Measurements from ENCODE around the gene DENND1A. TPM values are rescaled to one million over a fixed set of nuclear protein-coding genes. Genes with fewer than 3 reads are reported as not detected.

DENND1A gene
- total RNA-seq, 4 donors from 2014 or later, result 20.9 to 33.6 (median 23.7) TPM

- Histone ChIP-seq H3K4me1 (no peaks in the 10 kb centered on the region), H3K9me3 (no peaks in the 10 kb centered on the region), H3K4me3 (no peak overlapping the region), H3K36me3 (peaks cover 0 to 82% of the 10 kb centered on the region in 2 donors), H3K27ac (no peak overlapping the region), H3K27me3 (no peaks in the 10 kb centered on the region)
- WGBS, 2 donors (ENCODE audit: low coverage in 1 of 2), result 71 to 81% methylated on average over 1 to 6 of the region's 8 CpGs
- ATAC-seq, result no peak
- TF ChIP-seq, protein P1, sequence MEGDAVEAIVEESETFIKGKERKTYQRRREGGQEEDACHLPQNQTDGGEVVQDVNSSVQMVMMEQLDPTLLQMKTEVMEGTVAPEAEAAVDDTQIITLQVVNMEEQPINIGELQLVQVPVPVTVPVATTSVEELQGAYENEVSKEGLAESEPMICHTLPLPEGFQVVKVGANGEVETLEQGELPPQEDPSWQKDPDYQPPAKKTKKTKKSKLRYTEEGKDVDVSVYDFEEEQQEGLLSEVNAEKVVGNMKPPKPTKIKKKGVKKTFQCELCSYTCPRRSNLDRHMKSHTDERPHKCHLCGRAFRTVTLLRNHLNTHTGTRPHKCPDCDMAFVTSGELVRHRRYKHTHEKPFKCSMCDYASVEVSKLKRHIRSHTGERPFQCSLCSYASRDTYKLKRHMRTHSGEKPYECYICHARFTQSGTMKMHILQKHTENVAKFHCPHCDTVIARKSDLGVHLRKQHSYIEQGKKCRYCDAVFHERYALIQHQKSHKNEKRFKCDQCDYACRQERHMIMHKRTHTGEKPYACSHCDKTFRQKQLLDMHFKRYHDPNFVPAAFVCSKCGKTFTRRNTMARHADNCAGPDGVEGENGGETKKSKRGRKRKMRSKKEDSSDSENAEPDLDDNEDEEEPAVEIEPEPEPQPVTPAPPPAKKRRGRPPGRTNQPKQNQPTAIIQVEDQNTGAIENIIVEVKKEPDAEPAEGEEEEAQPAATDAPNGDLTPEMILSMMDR (IDR thresholded peaks at IDR 0.05), result no peak
- TF ChIP-seq POLR2AphosphoS5 (IDR thresholded peaks at IDR 0.05), result no peak
- TF ChIP-seq EP300 (IDR thresholded peaks at IDR 0.05), result no peak
- no peak for TF ChIP-seq POLR2A (IDR thresholded peaks at IDR 0.05)
These were observed 508.0 kb downstream of the DENND1A start for GRCh38 chr9:123421801-123422455.

- Histone ChIP-seq H3K27me3 (no peaks in the 10 kb centered on the region), H3K36me3 (peaks cover 0 to 82% of the 10 kb centered on the region in 2 donors), H3K27ac (no peak overlapping the region), H3K4me3 (no peak overlapping the region), H3K9me3 (no peaks in the 10 kb centered on the region), H3K4me1 (no peaks in the 10 kb centered on the region)
- ATAC-seq, result no peak
- no peak for TF ChIP-seq POLR2A (IDR thresholded peaks at IDR 0.05)
- TF ChIP-seq, protein P1 (IDR thresholded peaks at IDR 0.05), result no peak
- no peak for TF ChIP-seq EP300 (IDR thresholded peaks at IDR 0.05)
- TF ChIP-seq POLR2AphosphoS5 (IDR thresholded peaks at IDR 0.05), result no peak
- WGBS, 2 donors (ENCODE audit: low coverage in 1 of 2), result 86 to 88% methylated on average over 5 to 7 of the region's 13 CpGs
These were observed 508.7 kb downstream of the DENND1A start for GRCh38 chr9:123421186-123421585.

GRCh38 chr9:123420592-123421111 is 509.3 kb downstream of the DENND1A start:
- Histone ChIP-seq H3K4me1 (no peaks in the 10 kb centered on the region), H3K36me3 (peaks cover 0 to 82% of the 10 kb centered on the region in 2 donors)
- no peak for ATAC-seq

GRCh38 chr9:123419721-123420591 is 510.0 kb downstream of the DENND1A start:
- no peak for ATAC-seq
- Histone ChIP-seq H3K36me3 (peaks cover 0 to 82% of the 10 kb centered on the region in 2 donors), H3K9me3 (no peaks in the 10 kb centered on the region), H3K4me3 (no peak overlapping the region), H3K27me3 (no peaks in the 10 kb centered on the region), H3K27ac (no peak overlapping the region), H3K4me1 (no peaks in the 10 kb centered on the region)
- 87 to 90% methylated on average over 11 to 12 of the region's 31 CpGs for WGBS, 2 donors (ENCODE audit: low coverage in 1 of 2)
- TF ChIP-seq POLR2A (IDR thresholded peaks at IDR 0.05) (no peak), EP300 (IDR thresholded peaks at IDR 0.05) (no peak), POLR2AphosphoS5 (IDR thresholded peaks at IDR 0.05) (no peak)
- TF ChIP-seq, protein P1 (IDR thresholded peaks at IDR 0.05), result no peak

More at GRCh38 chr9:123420592-123421111, 509.3 kb downstream of the DENND1A start:
- no peak overlapping the region for H3K27ac ChIP-seq
- H3K4me3 ChIP-seq, result no peak overlapping the region
- H3K9me3 ChIP-seq, result no peaks in the 10 kb centered on the region
- TF ChIP-seq EP300 (IDR thresholded peaks at IDR 0.05) (no peak), POLR2A (IDR thresholded peaks at IDR 0.05) (no peak), POLR2AphosphoS5 (IDR thresholded peaks at IDR 0.05) (no peak)
- TF ChIP-seq, protein P1 (IDR thresholded peaks at IDR 0.05), result no peak
- no CpG with 5 or more reads among the region's 17 CpGs for WGBS, 2 donors (ENCODE audit: low coverage in 1 of 2)
- H3K27me3 ChIP-seq, result no peaks in the 10 kb centered on the region
